ENCODE results near the gene LYSMD1. TPM values are rescaled to one million over a fixed set of nuclear protein-coding genes. Genes with fewer than 3 reads are reported as not detected.

The LYSMD1 gene
- total and polyA plus RNA-seq, 2 experiments from 2014 or later = 4.9 to 26.7 TPM

DNA sequence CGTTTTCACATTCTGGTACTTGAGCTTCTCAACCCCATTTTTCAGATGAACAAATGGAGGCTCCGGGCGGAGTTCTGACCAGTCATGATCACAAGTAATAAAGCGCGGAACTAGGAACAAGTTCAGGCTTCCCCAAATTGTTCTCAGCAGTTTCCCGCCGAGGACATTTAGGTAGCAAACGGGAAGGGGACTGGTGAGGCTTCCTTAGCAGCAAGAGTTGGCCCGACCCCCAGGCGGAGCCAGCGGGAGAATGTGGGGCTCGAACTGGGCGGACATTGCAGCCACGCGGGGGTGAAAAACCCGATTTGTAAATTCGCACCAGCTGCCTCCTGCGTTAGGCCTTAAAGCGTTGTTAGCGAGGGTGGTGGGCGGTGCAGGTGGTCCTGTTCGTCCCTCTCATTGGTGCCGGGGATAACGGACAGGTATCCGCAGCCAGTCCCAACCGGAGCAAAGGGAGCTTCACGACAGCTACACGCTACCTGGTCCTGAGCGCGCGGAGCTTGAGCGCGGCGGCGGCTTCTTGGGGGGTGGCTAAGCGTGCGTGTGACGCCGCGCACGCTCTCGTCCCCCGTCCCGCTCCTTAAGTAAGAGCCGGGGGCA, 34.6 kb downstream of the LYSMD1 start:
- no peak overlapping the region for H3K27ac ChIP-seq
- peaks cover 5% of the 10 kb centered on the region for H3K36me3 ChIP-seq
- no peaks in the 10 kb centered on the region for H3K9me3 ChIP-seq (ENCODE audit: low read depth)
- peak; percentile 87 to 96 for DNase-seq (ENCODE audit: low read depth in 1 of 2, low spot score in 1 of 2)
- peaks cover 12% of the 10 kb centered on the region for H3K27me3 ChIP-seq
- peak overlapping the region; percentile 10 for H3K4me3 ChIP-seq
- peaks cover 10% of the 10 kb centered on the region for H3K4me1 ChIP-seq (ENCODE audit: low read depth)
- peak; percentile 8 for TF ChIP-seq CTCF (IDR thresholded peaks at IDR 0.05; ENCODE audit: low read depth, low read length)

GRCh38 chr1:151128800-151129199, 36.9 kb downstream of the LYSMD1 start:
- no peak overlapping the region for H3K27ac ChIP-seq
- TF ChIP-seq CTCF (IDR thresholded peaks at IDR 0.05; ENCODE audit: low read depth, low read length) = no peak
- no peak overlapping the region for H3K4me3 ChIP-seq
- H3K4me1 ChIP-seq (ENCODE audit: low read depth) = peaks cover 14% of the 10 kb centered on the region
- DNase-seq (ENCODE audit: low read depth in 1 of 2, low spot score in 1 of 2) = peak in 1 of 2 donors; percentile 75
- peaks cover 12% of the 10 kb centered on the region for H3K27me3 ChIP-seq
- no peaks in the 10 kb centered on the region for H3K9me3 ChIP-seq (ENCODE audit: low read depth)
- H3K36me3 ChIP-seq = no peaks in the 10 kb centered on the region

- Histone ChIP-seq H3K4me1 (ENCODE audit: low read depth) (peaks cover 11% of the 10 kb centered on the region), H3K9me3 (ENCODE audit: low read depth) (no peaks in the 10 kb centered on the region), H3K36me3 (no peaks in the 10 kb centered on the region), H3K27me3 (no peaks in the 10 kb centered on the region), H3K4me3 (no peak overlapping the region), H3K27ac (no peak overlapping the region)
- DNase-seq (ENCODE audit: low read depth in 1 of 2, low spot score in 1 of 2) = no peak
- no peak for TF ChIP-seq CTCF (IDR thresholded peaks at IDR 0.05; ENCODE audit: low read depth, low read length)
Observed at GRCh38 chr1:151124763-151125403, 40.8 kb downstream of the LYSMD1 start.

DNA sequence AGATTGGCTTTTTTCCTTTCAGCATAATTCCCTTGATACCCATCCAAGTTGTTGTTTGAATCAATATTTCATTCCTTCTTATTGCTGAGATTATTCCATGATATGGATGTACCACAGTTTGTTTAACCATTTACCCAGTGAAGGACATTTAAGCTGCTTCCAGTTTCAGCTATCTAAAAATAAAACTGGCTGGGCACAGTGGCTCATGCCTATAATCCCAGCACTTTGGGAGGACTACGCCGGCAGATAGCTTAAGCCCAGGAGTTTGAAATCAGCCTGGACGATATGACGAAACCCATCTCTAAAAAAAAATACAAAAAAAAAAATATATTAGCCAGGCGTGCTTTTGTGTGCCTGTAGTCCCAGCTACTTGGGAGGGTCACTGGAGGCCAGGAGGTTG, 51.8 kb downstream of the LYSMD1 start:
- H3K9me3 ChIP-seq (ENCODE audit: low read depth) = no peaks in the 10 kb centered on the region
- no peaks in the 10 kb centered on the region for H3K4me1 ChIP-seq (ENCODE audit: low read depth)
- H3K27me3 ChIP-seq = no peaks in the 10 kb centered on the region
- no peak for DNase-seq (ENCODE audit: low read depth in 1 of 2, low spot score in 1 of 2)
- H3K36me3 ChIP-seq = no peaks in the 10 kb centered on the region
- no peak overlapping the region for H3K4me3 ChIP-seq
- TF ChIP-seq CTCF (IDR thresholded peaks at IDR 0.05; ENCODE audit: low read depth, low read length) = no peak
- no peak overlapping the region for H3K27ac ChIP-seq

Other genes with a start within 250 kb of the LYSMD1 start
- 37.8 and 69.9 TPM in 2 replicates for gene SETDB1, start 239.5 kb downstream of the LYSMD1 start, total RNA-seq
- 20.1 and 23.7 TPM in 2 replicates for gene SETDB1, start 239.5 kb downstream of the LYSMD1 start, polyA plus RNA-seq
- 64.7 and 65.0 TPM in 2 replicates for gene CERS2, start 191.1 kb downstream of the LYSMD1 start, total RNA-seq
- 119 and 124 TPM in 2 replicates for gene CERS2, start 191.1 kb downstream of the LYSMD1 start, polyA plus RNA-seq
- 0.21 and 1.7 TPM in 2 replicates for gene ANXA9, start 183.6 kb downstream of the LYSMD1 start, total RNA-seq
- 1.4 and 2.0 TPM in 2 replicates for gene ANXA9, start 183.6 kb downstream of the LYSMD1 start, polyA plus RNA-seq
- gene MINDY1, start 159.0 kb downstream of the LYSMD1 start, total RNA-seq = 29.3 and 35.6 TPM in 2 replicates
- gene MINDY1, start 159.0 kb downstream of the LYSMD1 start, polyA plus RNA-seq = 11.5 and 18.9 TPM in 2 replicates
- gene PRUNE1, start 157.5 kb downstream of the LYSMD1 start, total RNA-seq = 44.1 and 51.6 TPM in 2 replicates
- 52.2 and 67.3 TPM in 2 replicates for gene PRUNE1, start 157.5 kb downstream of the LYSMD1 start, polyA plus RNA-seq
- 0.66 and 1.3 TPM in 2 replicates for gene BNIPL, start 129.3 kb downstream of the LYSMD1 start, total RNA-seq
- 0.65 and 1.3 TPM in 2 replicates for gene BNIPL, start 129.3 kb downstream of the LYSMD1 start, polyA plus RNA-seq
- gene C1orf56, start 118.2 kb downstream of the LYSMD1 start, total RNA-seq = 11.6 and 13.6 TPM in 2 replicates
- gene C1orf56, start 118.2 kb downstream of the LYSMD1 start, polyA plus RNA-seq = 15.6 TPM in 2 replicates
- gene CDC42SE1, start 106.3 kb downstream of the LYSMD1 start, total RNA-seq = 42.8 and 49.3 TPM in 2 replicates
- 24.0 and 25.4 TPM in 2 replicates for gene CDC42SE1, start 106.3 kb downstream of the LYSMD1 start, polyA plus RNA-seq
- 15.1 and 30.1 TPM in 2 replicates for gene MLLT11, start 105.5 kb downstream of the LYSMD1 start, total RNA-seq
- gene MLLT11, start 105.5 kb downstream of the LYSMD1 start, polyA plus RNA-seq = 54.5 and 91.6 TPM in 2 replicates
- gene GABPB2, start 95.1 kb downstream of the LYSMD1 start, total RNA-seq = 2.9 and 4.6 TPM in 2 replicates
- gene GABPB2, start 95.1 kb downstream of the LYSMD1 start, polyA plus RNA-seq = 1.6 and 1.7 TPM in 2 replicates
- gene SEMA6C, start 19.3 kb downstream of the LYSMD1 start, total RNA-seq = 22.0 and 28.1 TPM in 2 replicates
- gene SEMA6C, start 19.3 kb downstream of the LYSMD1 start, polyA plus RNA-seq = 23.3 and 29.9 TPM in 2 replicates
- 0.45 TPM in 1 of 2 replicates, not detected in the other for gene TNFAIP8L2, start 9.3 kb downstream of the LYSMD1 start, total RNA-seq
- gene TNFAIP8L2, start 9.3 kb downstream of the LYSMD1 start, polyA plus RNA-seq = 0.20 and 0.39 TPM in 2 replicates
- 30.8 and 50.9 TPM in 2 replicates for gene SCNM1, start 242 bp upstream of the LYSMD1 start, total RNA-seq
- gene SCNM1, start 242 bp upstream of the LYSMD1 start, polyA plus RNA-seq = 66.5 and 80.7 TPM in 2 replicates
- gene TMOD4, start 10.1 kb upstream of the LYSMD1 start, total RNA-seq = 0.48 TPM in 1 of 2 replicates, not detected in the other
- 0.44 TPM in 1 of 2 replicates, not detected in the other for gene TMOD4, start 10.1 kb upstream of the LYSMD1 start, polyA plus RNA-seq
- 47.5 and 60.0 TPM in 2 replicates for gene VPS72, start 24.3 kb upstream of the LYSMD1 start, total RNA-seq
- 64.7 and 82.7 TPM in 2 replicates for gene VPS72, start 24.3 kb upstream of the LYSMD1 start, polyA plus RNA-seq
- 36.4 and 91.3 TPM in 2 replicates for gene PIP5K1A, start 32.6 kb upstream of the LYSMD1 start, total RNA-seq
- 21.6 and 28.8 TPM in 2 replicates for gene PIP5K1A, start 32.6 kb upstream of the LYSMD1 start, polyA plus RNA-seq
- 140 and 199 TPM in 2 replicates for gene PSMD4, start 88.8 kb upstream of the LYSMD1 start, total RNA-seq
- gene PSMD4, start 88.8 kb upstream of the LYSMD1 start, polyA plus RNA-seq = 246 and 277 TPM in 2 replicates
- 31.9 and 48.5 TPM in 2 replicates for gene ZNF687, start 116.4 kb upstream of the LYSMD1 start, total RNA-seq
- 3.6 and 5.4 TPM in 2 replicates for gene ZNF687, start 116.4 kb upstream of the LYSMD1 start, polyA plus RNA-seq
- gene PI4KB, start 161.5 kb upstream of the LYSMD1 start, total RNA-seq = 35.7 and 53.5 TPM in 2 replicates
- gene PI4KB, start 161.5 kb upstream of the LYSMD1 start, polyA plus RNA-seq = 46.0 and 62.6 TPM in 2 replicates
- 67.8 and 87.2 TPM in 2 replicates for gene RFX5, start 181.3 kb upstream of the LYSMD1 start, total RNA-seq
- 51.3 and 52.4 TPM in 2 replicates for gene RFX5, start 181.3 kb upstream of the LYSMD1 start, polyA plus RNA-seq
- 47.1 and 73.5 TPM in 2 replicates for gene SELENBP1, start 206.8 kb upstream of the LYSMD1 start, total RNA-seq
- gene SELENBP1, start 206.8 kb upstream of the LYSMD1 start, polyA plus RNA-seq = 43.6 and 69.0 TPM in 2 replicates
- gene PSMB4, start 233.7 kb upstream of the LYSMD1 start, total RNA-seq = 220 and 354 TPM in 2 replicates
- gene PSMB4, start 233.7 kb upstream of the LYSMD1 start, polyA plus RNA-seq = 71.1 and 104 TPM in 2 replicates

Measured in cardiac muscle cell (in vitro differentiated cells and primary cell).